AG04450 (cell line): ENCODE results near the gene OPCML. TPM values are rescaled to one million over a fixed set of nuclear protein-coding genes. Genes with fewer than 3 reads are reported as not detected.

Source experiments
- CTCF ChIA-PET: fragments of 300-600, 350-600 bp; formaldehyde crosslinking; extraction: SDS; loops from one replicate; lab custom pipeline; 2022; ENCODE audit warnings: antibody characterized with exemption, inconsistent platforms; lab: Charles Lee
- POLR2A ChIA-PET: fragments of 350-600 bp; formaldehyde crosslinking; extraction: SDS; loops from one replicate; lab custom pipeline; 2021; ENCODE audit warnings: antibody characterized with exemption, inconsistent platforms; lab: Yijun Ruan, JAX
- DNase-seq: peaks from one replicate; pipeline ENCODE4 v3.0.0-alpha.2; 2011; ENCODE audit warnings: low read depth, low spot score
- H3K27ac ChIP-seq: one replicate; pipeline ENCODE4 v1.5.1; 2012; ENCODE audit warnings: low read depth, low read length, control low read depth
- H3K27me3 ChIP-seq: one replicate; pipeline ENCODE4 v1.6.0; 2012; ENCODE audit warnings: low read length; ENCODE audit not compliant: control insufficient read depth, insufficient read depth
- H3K4me3 ChIP-seq: 2 replicates; pipeline ENCODE4 v1.5.1; 2011; ENCODE audit warnings: mild to moderate bottlenecking, low read depth, low read length, control low read depth
- H3K9me3 ChIP-seq: 2 replicates; pipeline ENCODE4 v1.5.1; 2012; ENCODE audit warnings: low read length; ENCODE audit not compliant: control insufficient read depth, insufficient read depth
- polyA plus RNA-seq: library from polyadenylated mRNA; depleted of rRNA; stranded (reverse); fragments of >200 nt; gene quantifications from 2 replicates; pipeline ENCODE4 v1.2.3, GENCODE V29; 2011
- TF ChIP-seq, protein P1 (sequence below): IDR thresholded peaks from 2 replicates; pipeline ENCODE4 v1.5.1; 2011; ENCODE audit warnings: low read depth, low read length, control low read depth, inconsistent platforms

Gene OPCML
- polyA plus RNA-seq, 1 experiment, result 1.1 TPM

DNA sequence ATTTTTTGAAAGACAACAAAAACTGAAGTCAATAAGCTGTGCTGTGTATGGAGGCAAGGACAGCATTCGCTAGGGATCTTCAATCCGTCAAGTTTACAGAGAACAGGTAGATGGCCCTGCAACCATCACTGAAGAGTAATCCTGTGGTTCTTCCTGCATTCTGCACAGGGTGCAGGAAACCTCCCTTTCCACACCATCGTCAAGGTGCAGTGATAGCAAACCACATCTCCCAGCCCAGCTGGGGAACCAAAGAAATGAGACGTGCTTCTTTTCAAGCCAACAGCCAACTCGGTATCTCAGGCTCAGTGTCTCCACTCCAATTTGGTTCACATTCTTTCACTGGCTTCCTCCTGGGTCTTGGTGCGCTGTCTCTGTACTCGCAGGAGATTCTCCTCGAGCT lies 814.5 kb downstream of the OPCML start:
- POLR2A ChIA-PET, result no interaction called here
- Histone ChIP-seq H3K4me3 (no peak overlapping the region), H3K9me3 (no peaks in the 10 kb centered on the region; the same call in 1 of the 2 replicates), H3K27me3 (no peaks in the 10 kb centered on the region), H3K27ac (no peak overlapping the region)
- TF ChIP-seq, protein P1, sequence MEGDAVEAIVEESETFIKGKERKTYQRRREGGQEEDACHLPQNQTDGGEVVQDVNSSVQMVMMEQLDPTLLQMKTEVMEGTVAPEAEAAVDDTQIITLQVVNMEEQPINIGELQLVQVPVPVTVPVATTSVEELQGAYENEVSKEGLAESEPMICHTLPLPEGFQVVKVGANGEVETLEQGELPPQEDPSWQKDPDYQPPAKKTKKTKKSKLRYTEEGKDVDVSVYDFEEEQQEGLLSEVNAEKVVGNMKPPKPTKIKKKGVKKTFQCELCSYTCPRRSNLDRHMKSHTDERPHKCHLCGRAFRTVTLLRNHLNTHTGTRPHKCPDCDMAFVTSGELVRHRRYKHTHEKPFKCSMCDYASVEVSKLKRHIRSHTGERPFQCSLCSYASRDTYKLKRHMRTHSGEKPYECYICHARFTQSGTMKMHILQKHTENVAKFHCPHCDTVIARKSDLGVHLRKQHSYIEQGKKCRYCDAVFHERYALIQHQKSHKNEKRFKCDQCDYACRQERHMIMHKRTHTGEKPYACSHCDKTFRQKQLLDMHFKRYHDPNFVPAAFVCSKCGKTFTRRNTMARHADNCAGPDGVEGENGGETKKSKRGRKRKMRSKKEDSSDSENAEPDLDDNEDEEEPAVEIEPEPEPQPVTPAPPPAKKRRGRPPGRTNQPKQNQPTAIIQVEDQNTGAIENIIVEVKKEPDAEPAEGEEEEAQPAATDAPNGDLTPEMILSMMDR, result no peak
- CTCF ChIA-PET, result no interaction called here
- no peak for DNase-seq

DNA sequence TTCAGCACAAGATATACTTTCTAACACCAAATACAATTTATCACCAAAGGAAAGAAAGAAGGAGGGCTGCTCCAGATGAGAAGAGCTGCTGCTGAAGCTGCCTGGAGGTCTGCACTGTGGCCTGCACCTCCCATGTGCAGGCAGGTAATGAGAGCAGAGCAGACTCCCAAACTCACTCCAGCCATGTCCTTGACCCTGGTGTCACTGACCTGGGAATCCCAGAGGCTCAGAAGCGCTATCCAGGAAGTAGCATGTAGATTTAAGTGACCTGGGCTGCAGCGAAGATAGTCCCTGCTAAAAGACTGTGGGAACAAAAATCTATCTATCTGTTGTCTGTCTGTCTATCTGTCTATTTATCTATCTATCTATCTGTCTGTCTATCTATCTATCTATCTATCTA lies 816.3 kb downstream of the OPCML start:
- H3K4me3 ChIP-seq, result no peak overlapping the region
- DNase-seq, result no peak
- no peaks in the 10 kb centered on the region; the same call in 1 of the 2 replicates for H3K9me3 ChIP-seq
- POLR2A ChIA-PET, result no interaction called here
- no peak overlapping the region for H3K27ac ChIP-seq
- CTCF ChIA-PET, result no interaction called here
- TF ChIP-seq, protein P1, result no peak
- no peaks in the 10 kb centered on the region for H3K27me3 ChIP-seq

DNA sequence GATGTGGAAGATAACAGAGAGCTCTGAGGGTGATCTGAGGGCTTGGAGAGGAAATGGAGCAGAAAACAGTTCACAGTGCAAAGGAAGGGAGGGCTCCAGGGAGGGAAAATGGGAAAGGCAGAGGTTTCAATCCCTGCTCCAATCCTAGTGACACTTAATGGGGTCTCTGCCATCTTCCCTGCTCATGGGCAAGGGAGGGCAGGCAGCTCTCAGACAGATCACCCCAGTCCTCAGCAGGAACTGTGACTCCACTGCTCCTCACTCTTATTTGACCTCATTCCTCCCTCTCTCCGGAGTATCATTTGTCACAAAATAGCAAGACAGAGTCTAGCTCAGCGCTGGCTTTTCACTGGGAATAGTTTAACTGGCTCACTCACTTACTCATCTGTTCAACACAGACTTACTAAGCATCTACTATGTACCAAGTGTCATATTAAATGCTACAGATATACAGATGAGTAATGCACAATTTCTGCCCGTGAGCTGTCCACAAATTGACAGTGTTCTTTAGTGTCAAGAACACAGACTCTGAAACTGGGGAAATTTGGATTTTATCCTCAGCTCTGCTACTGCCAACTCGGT lies 817.4 kb downstream of the OPCML start:
- POLR2A ChIA-PET, result no interaction called here
- Histone ChIP-seq H3K27me3 (no peaks in the 10 kb centered on the region), H3K4me3 (no peak overlapping the region), H3K27ac (no peak overlapping the region), H3K9me3 (no peaks in the 10 kb centered on the region; the same call in 1 of the 2 replicates)
- TF ChIP-seq, protein P1, result no peak
- CTCF ChIA-PET, result no interaction called here
- DNase-seq, result no peak

DNA sequence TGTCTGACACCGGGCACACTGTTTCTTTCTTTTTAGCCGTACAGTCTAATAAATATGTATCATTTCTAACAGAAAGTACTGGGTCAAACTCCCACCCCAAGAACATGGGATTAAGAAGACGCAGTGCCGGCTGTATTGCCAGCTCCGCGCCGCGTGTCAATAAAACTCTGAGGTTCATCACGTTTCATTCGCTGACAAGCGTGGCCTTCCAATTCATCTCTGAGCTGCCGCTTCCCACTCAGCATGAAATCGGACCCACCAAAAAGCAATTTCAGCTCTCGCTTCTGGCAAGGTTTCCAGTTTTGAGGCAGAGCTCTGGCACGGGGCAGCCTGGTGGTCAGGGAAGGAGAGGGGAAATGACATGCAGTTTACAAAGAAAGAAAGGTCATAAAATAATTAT lies 819.8 kb downstream of the OPCML start:
- H3K27me3 ChIP-seq, result no peaks in the 10 kb centered on the region
- ChIA-PET POLR2A (no interaction called here), CTCF (no interaction called here)
- no peak for DNase-seq
- H3K9me3 ChIP-seq, result no peaks in the 10 kb centered on the region
- no peak overlapping the region for H3K27ac ChIP-seq
- TF ChIP-seq, protein P1, result no peak
- H3K4me3 ChIP-seq, result no peak overlapping the region

DNA sequence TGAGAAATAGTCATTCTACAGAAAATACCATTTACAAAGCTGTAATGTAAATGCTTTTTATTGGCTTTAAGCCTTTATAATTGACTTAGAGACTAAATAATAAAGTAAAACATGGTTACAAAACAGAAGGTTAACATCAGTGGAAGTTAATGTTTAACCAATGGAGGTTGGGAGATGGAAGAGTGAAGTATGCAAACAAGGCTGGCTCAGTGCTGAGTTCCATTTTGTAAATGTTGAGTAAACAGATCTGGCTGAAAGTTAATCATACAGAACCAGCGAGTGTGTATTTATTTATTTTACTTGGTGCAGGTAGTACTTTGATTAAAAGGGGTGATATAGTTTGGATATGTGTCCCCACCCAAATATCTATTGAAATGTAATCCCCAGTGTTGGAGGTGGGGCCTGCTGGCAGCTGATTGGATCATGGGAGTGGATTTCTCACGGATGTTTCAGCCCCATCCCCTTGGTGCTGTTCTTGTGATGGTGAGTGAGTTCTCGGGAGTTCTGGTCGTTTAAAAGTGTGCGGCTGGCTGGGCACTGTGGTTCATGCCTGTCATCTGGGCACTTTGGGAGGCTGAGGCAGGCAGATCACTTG lies 827.4 kb downstream of the OPCML start:
- H3K27me3 ChIP-seq, result no peaks in the 10 kb centered on the region
- H3K9me3 ChIP-seq, result no peaks in the 10 kb centered on the region
- DNase-seq, result no peak
- ChIA-PET POLR2A (no interaction called here), CTCF (no interaction called here)
- no peak overlapping the region for H3K4me3 ChIP-seq
- H3K27ac ChIP-seq, result no peak overlapping the region
- TF ChIP-seq, protein P1, result no peak
